ENCODE results near the gene APOBEC3A. TPM values are rescaled to one million over a fixed set of nuclear protein-coding genes. Genes with fewer than 3 reads are reported as not detected.

APOBEC3A gene
- total and polyA plus RNA-seq, 2 of the 4 experiments (the other 2 are of a cell fraction), result not detected

DNA sequence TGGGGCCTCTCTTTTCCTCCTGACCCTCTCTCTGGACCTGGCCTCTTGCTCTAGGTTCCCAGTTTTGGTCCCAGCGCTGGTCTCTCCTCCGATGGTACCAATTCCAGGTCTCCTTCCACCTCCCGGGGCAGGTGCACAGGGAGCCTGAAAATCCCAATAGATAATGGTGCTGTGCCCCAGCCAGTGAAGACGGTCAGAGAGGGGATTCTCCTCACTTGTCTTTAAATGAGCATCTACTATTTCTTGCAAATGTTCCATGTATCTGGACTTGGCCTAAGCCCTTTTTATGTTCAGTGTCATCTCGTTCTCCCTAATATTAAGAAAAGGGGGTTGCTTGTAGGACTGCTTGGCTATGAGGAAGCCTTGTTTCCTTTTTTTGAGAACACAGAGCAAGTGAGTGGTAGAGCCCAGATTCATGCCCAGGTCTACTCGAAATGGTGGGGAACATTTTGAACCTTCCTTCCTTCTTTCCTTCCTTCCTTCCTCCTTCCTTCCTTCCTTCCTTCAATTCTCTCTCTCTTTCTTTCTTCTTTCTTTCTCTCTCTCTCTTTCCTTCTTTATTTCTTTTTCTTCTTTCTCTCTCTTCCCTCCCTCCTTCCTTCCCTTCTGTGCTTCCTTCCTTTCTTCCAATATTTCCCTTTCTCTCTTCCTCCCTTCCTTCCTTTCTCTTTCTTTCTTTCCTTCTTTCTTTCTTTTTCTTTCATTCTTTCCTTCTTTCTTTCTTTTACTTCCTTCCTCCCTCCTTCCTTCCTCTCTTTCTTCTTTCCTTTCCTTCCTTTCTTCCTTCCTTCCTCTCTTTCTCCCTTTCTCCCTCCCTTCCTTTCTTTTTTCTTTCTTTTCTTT is 620 bp downstream of the APOBEC3A start:
- Histone ChIP-seq H4K8ac (ENCODE audit: low read depth in 2 of 2, low read length in 2 of 2) (no peak overlapping the region), H4K5ac (ENCODE audit: low read depth, low read length) (no peak overlapping the region), H3K4me1 (ENCODE audit: control insufficient read depth, insufficient read depth, low read length) (no peaks in the 10 kb centered on the region), H3K36me3 (ENCODE audit: control insufficient read depth, insufficient read depth, low read length) (no peaks in the 10 kb centered on the region), H3K4me3 (ENCODE audit: insufficient read depth, low read depth, low read length) (no peak overlapping the region), H2AK9ac (replicated peaks; ENCODE audit: low read depth, low read length, poor library complexity) (no peak overlapping the region), H3K27me3 (ENCODE audit: control insufficient read depth, insufficient read depth, low read length) (peaks cover 53% of the 10 kb centered on the region), H2AFZ (replicated peaks; ENCODE audit: low read length, poor library complexity) (no peak overlapping the region), H3K18ac (ENCODE audit: low read depth, low read length) (no peak overlapping the region), H3K56ac (ENCODE audit: extremely low read depth, insufficient read depth, low read length) (no peak overlapping the region), H3K79me1 (ENCODE audit: low read depth in 1 of 2, low read length in 2 of 2) (no peaks in the 10 kb centered on the region), H2BK120ac (ENCODE audit: low read depth, low read length) (no peak overlapping the region), H3K9ac (ENCODE audit: low read depth, low read length) (no peak overlapping the region), H3K9me3 (ENCODE audit: control insufficient read depth, insufficient read depth, low read length) (no peaks in the 10 kb centered on the region), H3K27ac (ENCODE audit: insufficient read depth, low read length) (no peak overlapping the region), H4K91ac (ENCODE audit: insufficient read depth, low read depth, low read length) (no peak overlapping the region), H3K4ac (ENCODE audit: low read depth, low read length) (no peak overlapping the region), H2BK5ac (ENCODE audit: low read depth, low read length, poor library complexity, severe bottlenecking) (no peak overlapping the region), H2AK5ac (ENCODE audit: low read depth, low read length) (no peak overlapping the region), H3K4me2 (ENCODE audit: low read depth, low read length) (no peak overlapping the region), H3K9me1 (ENCODE audit: insufficient read depth, low read length) (no peaks in the 10 kb centered on the region), H3K14ac (replicated peaks; ENCODE audit: low read depth, low read length) (no peak overlapping the region), H3K23ac (ENCODE audit: low read depth, low read length) (no peak overlapping the region), H2BK15ac (ENCODE audit: low read depth, low read length) (no peak overlapping the region), H4K20me1 (ENCODE audit: insufficient read depth, low read length) (no peaks in the 10 kb centered on the region; the same call in 1 of the 2 replicates), H2BK20ac (ENCODE audit: low read depth, low read length) (no peak overlapping the region)
- in situ Hi-C loops (cut with MboI; ENCODE audit: low sequenced_read_pairs) (no loop called here), dilution Hi-C loops (cut with HindIII; ENCODE audit: low sequenced_read_pairs, unreplicated experiment) (no loop called here), intact Hi-C loops (cut with micrococcal nuclease) (no loop called here)
- ChIA-PET CTCF (no interaction called here), POLR2A (ENCODE audit: unreplicated experiment) (no interaction called here)
- 43% methylated on average over 1 of the region's 6 CpGs; no CpG with 5 or more reads in 1 of the 2 experiments for WGBS, 2 experiments (ENCODE audit: extremely low coverage in 2 of 2, insufficient read length in 1 of 2)
- DNase-seq (no peak), ATAC-seq (ENCODE audit: low read depth) (no peak)
- BruUV-seq (replicated peaks), result no TSS peak
- no peak for TF ChIP-seq CHD1 (IDR thresholded peaks at IDR 0.05; ENCODE audit: low read depth, low read length)
- TF ChIP-seq, protein P1, sequence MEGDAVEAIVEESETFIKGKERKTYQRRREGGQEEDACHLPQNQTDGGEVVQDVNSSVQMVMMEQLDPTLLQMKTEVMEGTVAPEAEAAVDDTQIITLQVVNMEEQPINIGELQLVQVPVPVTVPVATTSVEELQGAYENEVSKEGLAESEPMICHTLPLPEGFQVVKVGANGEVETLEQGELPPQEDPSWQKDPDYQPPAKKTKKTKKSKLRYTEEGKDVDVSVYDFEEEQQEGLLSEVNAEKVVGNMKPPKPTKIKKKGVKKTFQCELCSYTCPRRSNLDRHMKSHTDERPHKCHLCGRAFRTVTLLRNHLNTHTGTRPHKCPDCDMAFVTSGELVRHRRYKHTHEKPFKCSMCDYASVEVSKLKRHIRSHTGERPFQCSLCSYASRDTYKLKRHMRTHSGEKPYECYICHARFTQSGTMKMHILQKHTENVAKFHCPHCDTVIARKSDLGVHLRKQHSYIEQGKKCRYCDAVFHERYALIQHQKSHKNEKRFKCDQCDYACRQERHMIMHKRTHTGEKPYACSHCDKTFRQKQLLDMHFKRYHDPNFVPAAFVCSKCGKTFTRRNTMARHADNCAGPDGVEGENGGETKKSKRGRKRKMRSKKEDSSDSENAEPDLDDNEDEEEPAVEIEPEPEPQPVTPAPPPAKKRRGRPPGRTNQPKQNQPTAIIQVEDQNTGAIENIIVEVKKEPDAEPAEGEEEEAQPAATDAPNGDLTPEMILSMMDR (conservative IDR thresholded peaks at IDR 0.05; ENCODE audit: low read depth, low read length), result no peak
- no peak for TF ChIP-seq NFE2L2 (IDR thresholded peaks at IDR 0.05; ENCODE audit: low read depth, low read length)
- TF ChIP-seq POLR2A (IDR thresholded peaks at IDR 0.05; ENCODE audit: low read depth, low read length), result no peak
- TF ChIP-seq MAFK (IDR thresholded peaks at IDR 0.05; ENCODE audit: low read depth, low read length), result no peak
- TF ChIP-seq MXI1 (IDR thresholded peaks at IDR 0.05; ENCODE audit: borderline replicate concordance, low read depth, low read length), result no peak
- TF ChIP-seq BHLHE40 (IDR thresholded peaks at IDR 0.05; ENCODE audit: low read depth, low read length), result no peak
- no peak for TF ChIP-seq RFX5 (IDR thresholded peaks at IDR 0.05; ENCODE audit: low read depth, low read length)
- TF ChIP-seq SMC3 (IDR thresholded peaks at IDR 0.05; ENCODE audit: low read depth, low read length), result no peak
- no peak for TF ChIP-seq RCOR1 (IDR thresholded peaks at IDR 0.05; ENCODE audit: insufficient replicate concordance, low read length)
- TF ChIP-seq FOS (IDR thresholded peaks at IDR 0.05; ENCODE audit: low read depth, low read length), result no peak
- TF ChIP-seq MAZ (IDR thresholded peaks at IDR 0.05; ENCODE audit: borderline replicate concordance, low read depth, low read length), result no peak
- TF ChIP-seq CEBPB (IDR thresholded peaks at IDR 0.05; ENCODE audit: low read depth, low read length), result no peak
- TF ChIP-seq, protein P2, sequence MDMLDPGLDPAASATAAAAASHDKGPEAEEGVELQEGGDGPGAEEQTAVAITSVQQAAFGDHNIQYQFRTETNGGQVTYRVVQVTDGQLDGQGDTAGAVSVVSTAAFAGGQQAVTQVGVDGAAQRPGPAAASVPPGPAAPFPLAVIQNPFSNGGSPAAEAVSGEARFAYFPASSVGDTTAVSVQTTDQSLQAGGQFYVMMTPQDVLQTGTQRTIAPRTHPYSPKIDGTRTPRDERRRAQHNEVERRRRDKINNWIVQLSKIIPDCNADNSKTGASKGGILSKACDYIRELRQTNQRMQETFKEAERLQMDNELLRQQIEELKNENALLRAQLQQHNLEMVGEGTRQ (IDR thresholded peaks at IDR 0.05; ENCODE audit: low read depth, low read length), result no peak
- TF ChIP-seq, protein P3, sequence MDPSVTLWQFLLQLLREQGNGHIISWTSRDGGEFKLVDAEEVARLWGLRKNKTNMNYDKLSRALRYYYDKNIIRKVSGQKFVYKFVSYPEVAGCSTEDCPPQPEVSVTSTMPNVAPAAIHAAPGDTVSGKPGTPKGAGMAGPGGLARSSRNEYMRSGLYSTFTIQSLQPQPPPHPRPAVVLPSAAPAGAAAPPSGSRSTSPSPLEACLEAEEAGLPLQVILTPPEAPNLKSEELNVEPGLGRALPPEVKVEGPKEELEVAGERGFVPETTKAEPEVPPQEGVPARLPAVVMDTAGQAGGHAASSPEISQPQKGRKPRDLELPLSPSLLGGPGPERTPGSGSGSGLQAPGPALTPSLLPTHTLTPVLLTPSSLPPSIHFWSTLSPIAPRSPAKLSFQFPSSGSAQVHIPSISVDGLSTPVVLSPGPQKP (IDR thresholded peaks at IDR 0.05; ENCODE audit: borderline replicate concordance, low read depth, low read length), result no peak
